Panc1 (cell line): ENCODE data around the gene SNUPN. TPM values are rescaled to one million over a fixed set of nuclear protein-coding genes. Genes with fewer than 3 reads are reported as not detected.

Experiments used
- ATAC-seq: fragments of 200-7000 bp; cut with Tn5 transposase; 2 replicates; pipeline ENCODE4 v1.9.1; 2020; ENCODE audit warnings: mild to moderate bottlenecking, moderate library complexity
- BruUV-seq: library from RNA; stranded (reverse); fragments of 400-500 nt; replicated peaks from 2 replicates; lab custom pipeline; 2021; lab: Mats Ljungman, UMichigan
- CTCF ChIA-PET: fragments of 300-600 bp; sonication (Branson Sonifier 250); formaldehyde crosslinking; loops from one replicate; lab custom pipeline; 2022; ENCODE audit warnings: antibody characterized with exemption; lab: Charles Lee
- POLR2A ChIA-PET: fragments of 300-600 bp; sonication (Branson Sonifier 250); formaldehyde crosslinking; loops from one replicate; lab custom pipeline; 2022; ENCODE audit warnings: antibody characterized with exemption; lab: Charles Lee
- DNase-seq: peaks from one replicate; pipeline ENCODE4 v3.0.0-alpha.2; 2010; ENCODE audit warnings: low read depth, low spot score
- H3K27ac ChIP-seq: 2 replicates; pipeline ENCODE4 v1.5.1; 2011; ENCODE audit warnings: mild to moderate bottlenecking, low read length, inconsistent platforms
- H3K27me3 ChIP-seq: fragments of 200-500 bp; sonication (Bioruptor generic); 2 replicates; pipeline ENCODE4 v1.6.0; 2014; ENCODE audit warnings: low read length, inconsistent platforms; ENCODE audit not compliant: control insufficient read depth, insufficient read depth
- H3K36me3 ChIP-seq: fragments of 200-500 bp; sonication (Bioruptor generic); 2 replicates; pipeline ENCODE4 v1.5.1; 2014; ENCODE audit warnings: inconsistent platforms, mild to moderate bottlenecking, low read length, moderate library complexity; ENCODE audit not compliant: control insufficient read depth, insufficient read depth
- H3K4me1 ChIP-seq: 2 replicates; pipeline ENCODE4 v1.5.1; 2011; ENCODE audit warnings: inconsistent platforms, mild to moderate bottlenecking, low read length, moderate library complexity; ENCODE audit not compliant: control insufficient read depth, insufficient read depth
- H3K4me3 ChIP-seq, 2 experiments: 2 replicates each; pipeline ENCODE4 v1.5.1; 2011 to 2012; ENCODE audit warnings: low read depth in 2 of 2, low read length in 2 of 2, mild to moderate bottlenecking in 2 of 2, inconsistent platforms in 1 of 2, moderate library complexity in 1 of 2
- H3K9me3 ChIP-seq: fragments of 200-500 bp; sonication (Bioruptor generic); 2 replicates; pipeline ENCODE4 v1.5.1; 2014; ENCODE audit warnings: low read depth, mild to moderate bottlenecking, inconsistent platforms, low read length, moderate library complexity; ENCODE audit not compliant: control insufficient read depth, insufficient read depth
- CTCF ChIP-seq: fragments of 450-650 bp; IDR thresholded peaks from 2 replicates; pipeline ENCODE4 v1.5.1; 2017; ENCODE audit warnings: mild to moderate bottlenecking
- POLR2AphosphoS5 ChIP-seq: IDR thresholded peaks from 2 replicates; pipeline ENCODE4 v1.6.1; 2012; ENCODE audit warnings: mild to moderate bottlenecking, low read depth, low read length, moderate library complexity
- SIN3A ChIP-seq: IDR thresholded peaks from 2 replicates; pipeline ENCODE4 v1.6.1; 2012; ENCODE audit warnings: low read depth, mild to moderate bottlenecking, low read length, moderate library complexity, borderline replicate concordance; ENCODE audit not compliant: insufficient read depth
- TCF7L2 ChIP-seq: IDR thresholded peaks from 2 replicates; pipeline ENCODE4 v1.6.1; 2011; ENCODE audit warnings: mild to moderate bottlenecking, low read depth, low read length, inconsistent platforms
- in situ Hi-C: cut with HindIII; loops from 2 replicates; pipeline ENCODE4 v1.10.0; 2016; ENCODE audit warnings: low sequenced_read_pairs, low pct_unique_long_range_greater_than_20kb
- intact Hi-C: fragments of 100-400 bp; cut with micrococcal nuclease; formaldehyde crosslinking; loops from one replicate; pipeline ENCODE4 v1.10.0; 2022; ENCODE audit not compliant: unreplicated experiment
- total RNA-seq: library from RNA; stranded (reverse); gene quantifications from one replicate; pipeline ENCODE4 v1.2.1, GENCODE V29; 2021; ENCODE audit not compliant: unreplicated experiment
- TF ChIP-seq, protein P1 (sequence below), 2 experiments: IDR thresholded peaks; 2 replicates each; pipeline ENCODE4 v1.6.1; 2011 to 2012; ENCODE audit warnings: low read depth in 2 of 2, control low read depth in 1 of 2, low read length in 1 of 2, mild to moderate bottlenecking in 1 of 2, moderate library complexity in 1 of 2; ENCODE audit not compliant: insufficient read depth in 1 of 2

Gene SNUPN
- total RNA-seq, 1 experiment from 2014 or later: 52.1 TPM

GRCh38 chr15:75622505-75622904, 3.0 kb downstream of the SNUPN start:
- no peak for ATAC-seq
- ChIA-PET POLR2A (no interaction called here), CTCF (no interaction called here)
- peaks cover 14% of the 10 kb centered on the region for H3K4me1 ChIP-seq
- no peaks in the 10 kb centered on the region for H3K27me3 ChIP-seq
- in situ Hi-C loops (no loop called here), intact Hi-C loops (no loop called here)
- H3K36me3 ChIP-seq: peaks cover 14% of the 10 kb centered on the region
- DNase-seq: no peak
- no peak overlapping the region for H3K4me3 ChIP-seq
- no peak overlapping the region for H3K27ac ChIP-seq
- no peaks in the 10 kb centered on the region for H3K9me3 ChIP-seq
- TF ChIP-seq SIN3A: no peak
- TF ChIP-seq CTCF: no peak
- no peak for TF ChIP-seq TCF7L2
- TF ChIP-seq POLR2AphosphoS5: no peak
- TF ChIP-seq, protein P1, sequence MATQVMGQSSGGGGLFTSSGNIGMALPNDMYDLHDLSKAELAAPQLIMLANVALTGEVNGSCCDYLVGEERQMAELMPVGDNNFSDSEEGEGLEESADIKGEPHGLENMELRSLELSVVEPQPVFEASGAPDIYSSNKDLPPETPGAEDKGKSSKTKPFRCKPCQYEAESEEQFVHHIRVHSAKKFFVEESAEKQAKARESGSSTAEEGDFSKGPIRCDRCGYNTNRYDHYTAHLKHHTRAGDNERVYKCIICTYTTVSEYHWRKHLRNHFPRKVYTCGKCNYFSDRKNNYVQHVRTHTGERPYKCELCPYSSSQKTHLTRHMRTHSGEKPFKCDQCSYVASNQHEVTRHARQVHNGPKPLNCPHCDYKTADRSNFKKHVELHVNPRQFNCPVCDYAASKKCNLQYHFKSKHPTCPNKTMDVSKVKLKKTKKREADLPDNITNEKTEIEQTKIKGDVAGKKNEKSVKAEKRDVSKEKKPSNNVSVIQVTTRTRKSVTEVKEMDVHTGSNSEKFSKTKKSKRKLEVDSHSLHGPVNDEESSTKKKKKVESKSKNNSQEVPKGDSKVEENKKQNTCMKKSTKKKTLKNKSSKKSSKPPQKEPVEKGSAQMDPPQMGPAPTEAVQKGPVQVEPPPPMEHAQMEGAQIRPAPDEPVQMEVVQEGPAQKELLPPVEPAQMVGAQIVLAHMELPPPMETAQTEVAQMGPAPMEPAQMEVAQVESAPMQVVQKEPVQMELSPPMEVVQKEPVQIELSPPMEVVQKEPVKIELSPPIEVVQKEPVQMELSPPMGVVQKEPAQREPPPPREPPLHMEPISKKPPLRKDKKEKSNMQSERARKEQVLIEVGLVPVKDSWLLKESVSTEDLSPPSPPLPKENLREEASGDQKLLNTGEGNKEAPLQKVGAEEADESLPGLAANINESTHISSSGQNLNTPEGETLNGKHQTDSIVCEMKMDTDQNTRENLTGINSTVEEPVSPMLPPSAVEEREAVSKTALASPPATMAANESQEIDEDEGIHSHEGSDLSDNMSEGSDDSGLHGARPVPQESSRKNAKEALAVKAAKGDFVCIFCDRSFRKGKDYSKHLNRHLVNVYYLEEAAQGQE (IDR thresholded peaks at IDR 0.05; ENCODE audit: insufficient read depth in 1 of 2, low read depth in 2 of 2, low read length in 1 of 2): no peak
- TSS peak; percentile 57 for BruUV-seq

- H3K4me1 ChIP-seq: no peaks in the 10 kb centered on the region
- no peak for ATAC-seq
- ChIA-PET POLR2A (interaction anchor here (0.7 kb wide), 1 partner anchor 240 kb away, joined by 6 read pairs; no protein-coding TSS in a partner anchor), CTCF (no interaction called here)
- no peaks in the 10 kb centered on the region for H3K27me3 ChIP-seq
- H3K9me3 ChIP-seq: no peaks in the 10 kb centered on the region
- in situ Hi-C loops (no loop called here), intact Hi-C loops (no loop called here)
- no peak for DNase-seq
- no peak overlapping the region for H3K27ac ChIP-seq
- BruUV-seq: TSS peak; percentile 4
- peaks cover 18% of the 10 kb centered on the region for H3K36me3 ChIP-seq
- H3K4me3 ChIP-seq: no peak overlapping the region
- TF ChIP-seq TCF7L2: no peak
- TF ChIP-seq POLR2AphosphoS5: no peak
- TF ChIP-seq, protein P1 (IDR thresholded peaks at IDR 0.05; ENCODE audit: insufficient read depth in 1 of 2, low read depth in 2 of 2, low read length in 1 of 2): no peak
- no peak for TF ChIP-seq SIN3A
Measured at GRCh38 chr15:75620841-75621391, 4.6 kb downstream of the SNUPN start.
